PC-3 (cell line): Measurements from ENCODE around the gene SOAT2. TPM values are rescaled to one million over a fixed set of nuclear protein-coding genes. Genes with fewer than 3 reads are reported as not detected.

ENCODE experiments used
- ATAC-seq: fragments of 200-7000 bp; cut with Tn5 transposase; 2 replicates; pipeline ENCODE4 v1.9.1; 2020; ENCODE audit warnings: mild to moderate bottlenecking, moderate library complexity
- BruUV-seq: library from RNA; stranded (reverse); fragments of 400-500 nt; replicated peaks from 2 replicates; lab custom pipeline; 2021; lab: Mats Ljungman, UMichigan
- CTCF ChIA-PET: fragments of 300-600 bp; sonication (Branson Sonifier 250); formaldehyde crosslinking; loops from one replicate; lab custom pipeline; 2022; ENCODE audit warnings: antibody characterized with exemption; lab: Charles Lee
- POLR2A ChIA-PET: fragments of 300-600 bp; sonication (Branson Sonifier 250); formaldehyde crosslinking; loops from one replicate; lab custom pipeline; 2022; ENCODE audit warnings: antibody characterized with exemption; ENCODE audit not compliant: unreplicated experiment; lab: Charles Lee
- DNase-seq: peaks from one replicate; pipeline ENCODE4 v3.0.0-alpha.2; 2015
- H2AFZ ChIP-seq: fragments of 300-600 bp; sonication (generic); 2 replicates; pipeline ENCODE4 v1.6.0; 2016; ENCODE audit warnings: antibody characterized with exemption, low read length
- H3F3A ChIP-seq: fragments of 300-600 bp; sonication (generic); one replicate; pipeline ENCODE4 v1.6.0; 2017; ENCODE audit warnings: antibody characterized with exemption, low read length, control low read depth, mild to moderate bottlenecking; ENCODE audit not compliant: unreplicated experiment
- H3K27ac ChIP-seq: fragments of 300-600 bp; sonication (generic); 2 replicates; pipeline ENCODE4 v1.5.1; 2016; ENCODE audit warnings: mild to moderate bottlenecking, low read length
- H3K27me3 ChIP-seq: fragments of 300-600 bp; sonication (generic); 2 replicates; pipeline ENCODE4 v1.6.1; 2016; ENCODE audit warnings: low read length, mixed read lengths
- H3K36me3 ChIP-seq: fragments of 300-600 bp; sonication (generic); 2 replicates; pipeline ENCODE4 v1.6.1; 2016; ENCODE audit warnings: low read depth, mixed run types, low read length, mixed read lengths
- H3K4me1 ChIP-seq: fragments of 300-600 bp; sonication (generic); 2 replicates; pipeline ENCODE4 v1.5.1; 2016; ENCODE audit warnings: low read length; ENCODE audit not compliant: insufficient read depth
- H3K4me2 ChIP-seq: fragments of 300-600 bp; sonication (generic); 2 replicates; pipeline ENCODE4 v1.6.0; 2016; ENCODE audit warnings: low read length
- H3K4me3 ChIP-seq: fragments of 300-600 bp; sonication (generic); 2 replicates; pipeline ENCODE4 v1.5.1; 2016; ENCODE audit warnings: mild to moderate bottlenecking, low read length, mixed read lengths
- H3K79me2 ChIP-seq: fragments of 300-600 bp; sonication (generic); 2 replicates; pipeline ENCODE4 v1.6.1; 2017; ENCODE audit warnings: low read length, mixed read lengths
- H3K9ac ChIP-seq: fragments of 300-600 bp; sonication (generic); 2 replicates; pipeline ENCODE4 v1.6.0; 2016; ENCODE audit warnings: mild to moderate bottlenecking, low read length
- H3K9me2 ChIP-seq: fragments of 300-600 bp; sonication (generic); replicated peaks from 2 replicates; pipeline ENCODE4 v1.6.1; 2016; ENCODE audit warnings: mixed run types, low read length, mixed read lengths
- H3K9me3 ChIP-seq: fragments of 300-600 bp; sonication (generic); 2 replicates; pipeline ENCODE4 v1.6.1; 2016; ENCODE audit warnings: low read length, mixed read lengths
- H4K20me1 ChIP-seq: fragments of 300-600 bp; sonication (generic); 2 replicates; pipeline ENCODE4 v1.6.1; 2016; ENCODE audit warnings: low read length, mixed read lengths
- CTCF ChIP-seq: fragments of 300-600 bp; sonication (generic); conservative IDR thresholded peaks from 2 replicates; pipeline ENCODE4 v1.5.1; 2017; ENCODE audit warnings: antibody characterized with exemption, low read depth, mild to moderate bottlenecking, low read length
- EZH2 ChIP-seq: fragments of 300-600 bp; sonication (generic); IDR thresholded peaks from one replicate; pipeline ENCODE4 v1.6.1; 2017; ENCODE audit warnings: antibody characterized with exemption, mild to moderate bottlenecking, low read length; ENCODE audit not compliant: unreplicated experiment
- EZH2phosphoT487 ChIP-seq: fragments of 300-600 bp; sonication (generic); IDR thresholded peaks from 2 replicates; pipeline ENCODE4 v1.6.1; 2018; ENCODE audit warnings: mild to moderate bottlenecking, antibody characterized with exemption, low read length, borderline replicate concordance
- intact Hi-C: fragments of 100-400 bp; cut with micrococcal nuclease; formaldehyde crosslinking; loops from 2 replicates; pipeline ENCODE4 v1.9.0; 2023
- total RNA-seq: library from RNA; depleted of rRNA; stranded (reverse); fragments of >200 nt; gene quantifications from 2 replicates; pipeline ENCODE4 v1.2.3, GENCODE V29; 2014

Gene SOAT2
- total RNA-seq, 1 experiment from 2014 or later: 0.07 TPM

GRCh38 chr12:53079226-53080117, 23.8 kb upstream of the SOAT2 start, which contains the start of gene SPRYD3:
SPRYD3 (minus strand) TSS chr12:53079390; CDS start chr12:53079333, 57 bp downstream.
- Histone ChIP-seq H3K9ac (peak within 1 kb of the TSS; percentile 83), H3F3A (no peaks in the 10 kb centered on the region), H3K9me3 (0 out of 2 replicates have a peak, but pooled peaks cover 2% of the 10 kb centered on the region), H3K36me3 (peaks cover 5% of the 10 kb centered on the region), H3K4me1 (peaks cover 16% of the 10 kb centered on the region), H3K4me3 (peak within 1 kb of the TSS; percentile 76), H3K27me3 (no peaks in the 10 kb centered on the region), H3K27ac (peak within 1 kb of the TSS; percentile 62), H3K9me2 (no peaks in the 10 kb centered on the region), H3K4me2 (peak within 1 kb of the TSS; percentile 88), H4K20me1 (no peaks in the 10 kb centered on the region), H3K79me2 (peaks cover 20% of the 10 kb centered on the region), H2AFZ (peak within 1 kb of the TSS; percentile 95)
- no peak for TF ChIP-seq EZH2
- TF ChIP-seq CTCF: no peak
- no peak for TF ChIP-seq EZH2phosphoT487
- intact Hi-C loops: loop anchor here (1.0 kb wide), 1 partner anchor 19 kb away; no protein-coding TSS in a partner anchor
- CTCF ChIA-PET: interaction anchor here (0.7 to 2.0 kb wide), 6 partner anchors 13 to 342 kb away, joined by 3 to 17 read pairs (median 11); no protein-coding TSS in a partner anchor
- TSS peak; percentile 98 for BruUV-seq
- DNase-seq (peak; percentile 97), ATAC-seq (peak; percentile 96)
- POLR2A ChIA-PET: interaction anchor here (0.5 to 1.1 kb wide), 13 partner anchors 8 to 1286 kb away, joined by 3 to 19 read pairs (median 5); partner anchors contain the start of genes EIF4B, IGFBP6 and KRT8

GRCh38 chr12:53082637-53083175, 20.6 kb upstream of the SOAT2 start:
- no peak overlapping the region for H3K9ac ChIP-seq
- POLR2A ChIA-PET: no interaction called here
- no peak overlapping the region for H3K4me2 ChIP-seq
- no peaks in the 10 kb centered on the region for H3F3A ChIP-seq
- H3K79me2 ChIP-seq: peaks cover 12% of the 10 kb centered on the region
- H3K27ac ChIP-seq: no peak overlapping the region
- 0 out of 2 replicates have a peak, but pooled peaks cover 10% of the 10 kb centered on the region for H3K9me3 ChIP-seq
- H4K20me1 ChIP-seq: no peaks in the 10 kb centered on the region
- BruUV-seq: no TSS peak
- DNase-seq (no peak), ATAC-seq (no peak)
- peaks cover 16% of the 10 kb centered on the region for H3K4me1 ChIP-seq
- intact Hi-C loops: no loop called here
- CTCF ChIA-PET: no interaction called here
- no peaks in the 10 kb centered on the region for H3K27me3 ChIP-seq
- no peaks in the 10 kb centered on the region for H3K36me3 ChIP-seq
- TF ChIP-seq CTCF: no peak
- TF ChIP-seq EZH2phosphoT487: no peak
- no peak for TF ChIP-seq EZH2
- no peak overlapping the region for H2AFZ ChIP-seq
- no peak overlapping the region for H3K4me3 ChIP-seq
- H3K9me2 ChIP-seq: no peaks in the 10 kb centered on the region
